IMR-90 (cell line): ENCODE measurements around the gene SLC25A44. TPM values are rescaled to one million over a fixed set of nuclear protein-coding genes. Genes with fewer than 3 reads are reported as not detected.

Experiments used
- ATAC-seq: fragments of 200-7000 bp; cut with Tn5 transposase; 2 replicates; pipeline ENCODE4 v1.9.1; 2020; ENCODE audit warnings: low read depth, mild to moderate bottlenecking, moderate library complexity
- BruUV-seq: library from RNA; stranded (reverse); fragments of 400-500 nt; replicated peaks from 2 replicates; lab custom pipeline; 2021; lab: Mats Ljungman, UMichigan
- CTCF ChIA-PET: fragments of 300-600 bp; formaldehyde crosslinking; extraction: SDS; loops from one replicate; lab custom pipeline; 2021; ENCODE audit warnings: antibody characterized with exemption; lab: Yijun Ruan, JAX
- POLR2A ChIA-PET: fragments of 300-600 bp; sonication (Branson Sonifier 250); formaldehyde crosslinking; loops from one replicate; lab custom pipeline; 2022; ENCODE audit warnings: antibody characterized with exemption; ENCODE audit not compliant: unreplicated experiment; lab: Charles Lee
- DNase-seq: peaks from one replicate; pipeline ENCODE4 v3.0.0; 2013
- H2AFZ ChIP-seq: replicated peaks from 2 replicates; pipeline ENCODE3; 2013; ENCODE audit warnings: low read length, mild to moderate bottlenecking; ENCODE audit not compliant: poor library complexity
- H2AK5ac ChIP-seq: 2 replicates; pipeline ENCODE4 v1.6.1; 2013; ENCODE audit warnings: low read depth, low read length, inconsistent platforms
- H2AK9ac ChIP-seq: replicated peaks from 2 replicates; pipeline ENCODE3; 2013; ENCODE audit warnings: mild to moderate bottlenecking, low read depth, low read length, moderate library complexity; ENCODE audit not compliant: poor library complexity
- H2BK120ac ChIP-seq: 2 replicates; pipeline ENCODE4 v1.6.1; 2013; ENCODE audit warnings: low read depth, low read length, inconsistent platforms
- H2BK15ac ChIP-seq: 3 replicates; pipeline ENCODE4 v1.6.1; 2013; ENCODE audit warnings: low read depth, low read length, inconsistent platforms
- H2BK20ac ChIP-seq: 2 replicates; pipeline ENCODE4 v1.6.1; 2013; ENCODE audit warnings: low read depth, mild to moderate bottlenecking, inconsistent platforms, low read length, moderate library complexity
- H2BK5ac ChIP-seq: 2 replicates; pipeline ENCODE4 v1.6.1; 2013; ENCODE audit warnings: mild to moderate bottlenecking, low read depth, low read length, inconsistent platforms; ENCODE audit not compliant: poor library complexity, severe bottlenecking
- H3K14ac ChIP-seq: replicated peaks from 2 replicates; pipeline ENCODE4 v1.6.1; 2013; ENCODE audit warnings: low read depth, low read length, inconsistent platforms
- H3K18ac ChIP-seq: 2 replicates; pipeline ENCODE4 v1.6.1; 2013; ENCODE audit warnings: low read depth, low read length, control low read depth
- H3K23ac ChIP-seq: 2 replicates; pipeline ENCODE4 v1.6.1; 2013; ENCODE audit warnings: low read depth, low read length, inconsistent platforms
- H3K27ac ChIP-seq: 2 replicates; pipeline ENCODE4 v1.5.1; 2013; ENCODE audit warnings: mild to moderate bottlenecking, control low read depth, low read length; ENCODE audit not compliant: insufficient read depth
- H3K27me3 ChIP-seq: 2 replicates; pipeline ENCODE4 v1.6.1; 2013; ENCODE audit warnings: low read length; ENCODE audit not compliant: control insufficient read depth, insufficient read depth
- H3K36me3 ChIP-seq: 2 replicates; pipeline ENCODE4 v1.6.1; 2013; ENCODE audit warnings: low read length, mixed read lengths; ENCODE audit not compliant: control insufficient read depth, insufficient read depth
- H3K4ac ChIP-seq: 2 replicates; pipeline ENCODE4 v1.6.1; 2013; ENCODE audit warnings: low read depth, low read length, inconsistent platforms
- H3K4me1 ChIP-seq: 2 replicates; pipeline ENCODE4 v1.6.1; 2013; ENCODE audit warnings: low read length, mixed read lengths; ENCODE audit not compliant: control insufficient read depth, insufficient read depth
- H3K4me2 ChIP-seq: 2 replicates; pipeline ENCODE4 v1.6.1; 2013; ENCODE audit warnings: low read depth, mild to moderate bottlenecking, control low read depth, low read length, moderate library complexity
- H3K4me3 ChIP-seq: 2 replicates; pipeline ENCODE4 v1.5.1; 2013; ENCODE audit warnings: low read depth, mild to moderate bottlenecking, control low read depth, low read length, moderate library complexity; ENCODE audit not compliant: insufficient read depth
- H3K56ac ChIP-seq: 2 replicates; pipeline ENCODE4 v1.6.1; 2013; ENCODE audit warnings: low read length, inconsistent platforms; ENCODE audit not compliant: insufficient read depth; ENCODE audit errors: extremely low read depth
- H3K79me1 ChIP-seq, 2 experiments: 2 replicates each; pipeline ENCODE4 v1.6.1; 2013; ENCODE audit warnings: low read length in 2 of 2, inconsistent platforms in 1 of 2, low read depth in 1 of 2
- H3K9ac ChIP-seq: 2 replicates; pipeline ENCODE4 v1.6.1; 2013; ENCODE audit warnings: low read depth, low read length, control low read depth
- H3K9me1 ChIP-seq: 2 replicates; pipeline ENCODE4 v1.6.1; 2013; ENCODE audit warnings: low read length, inconsistent platforms; ENCODE audit not compliant: insufficient read depth
- H3K9me3 ChIP-seq: 2 replicates; pipeline ENCODE4 v1.6.1; 2013; ENCODE audit warnings: low read length; ENCODE audit not compliant: control insufficient read depth, insufficient read depth
- H4K20me1 ChIP-seq: 2 replicates; pipeline ENCODE4 v1.6.1; 2013; ENCODE audit warnings: low read length, inconsistent platforms; ENCODE audit not compliant: insufficient read depth
- H4K5ac ChIP-seq: 2 replicates; pipeline ENCODE4 v1.6.1; 2013; ENCODE audit warnings: mild to moderate bottlenecking, low read depth, low read length, control low read depth
- H4K8ac ChIP-seq, 2 experiments: 2 replicates each; pipeline ENCODE4 v1.6.1; 2013; ENCODE audit warnings: low read depth in 2 of 2, low read length in 2 of 2, control low read depth in 1 of 2, inconsistent platforms in 1 of 2
- H4K91ac ChIP-seq: 2 replicates; pipeline ENCODE4 v1.6.1; 2013; ENCODE audit warnings: low read depth, low read length, inconsistent platforms; ENCODE audit not compliant: insufficient read depth
- BHLHE40 ChIP-seq: fragments of 150-350 bp; IDR thresholded peaks from 2 replicates; pipeline ENCODE4 v1.6.1; 2016; ENCODE audit warnings: mild to moderate bottlenecking, low read depth, low read length
- CEBPB ChIP-seq: IDR thresholded peaks from 2 replicates; pipeline ENCODE4 v1.6.1; 2012; ENCODE audit warnings: low read depth, low read length, improper control_type of control experiment
- FOS ChIP-seq: fragments of 150-350 bp; IDR thresholded peaks from 2 replicates; pipeline ENCODE4 v1.6.1; 2016; ENCODE audit warnings: low read depth, low read length
- MAFK ChIP-seq: IDR thresholded peaks from 2 replicates; pipeline ENCODE4 v1.6.1; 2012; ENCODE audit warnings: low read depth, low read length, improper control_type of control experiment
- MXI1 ChIP-seq: IDR thresholded peaks from 2 replicates; pipeline ENCODE4 v1.6.1; 2012; ENCODE audit warnings: low read depth, mild to moderate bottlenecking, low read length, moderate library complexity, borderline replicate concordance
- WGBS, 2 experiments: methylation state at CpG; one replicate each; pipeline versions ENCODE4 v1.1.5 to v1.1.7; 2013; ENCODE audit warnings: missing lambda C conversion rate in 2 of 2; ENCODE audit not compliant: insufficient read length in 1 of 2; ENCODE audit errors: extremely low coverage in 2 of 2; 5-methylcytosine and 5-hydroxymethylcytosine counted together
- dilution Hi-C: fragments of 300-500 bp; cut with HindIII; formaldehyde crosslinking; loops from one replicate; pipeline ENCODE4 v1.14.3; 2018; ENCODE audit warnings: low sequenced_read_pairs; ENCODE audit not compliant: unreplicated experiment
- in situ Hi-C: fragments of 300-500 bp; cut with MboI; formaldehyde crosslinking; loops from 3 replicates; pipeline ENCODE4 v1.14.3; 2019; ENCODE audit warnings: low sequenced_read_pairs, inconsistent platforms, mixed read lengths
- intact Hi-C: fragments of 100-400 bp; cut with micrococcal nuclease; formaldehyde crosslinking; loops from 2 replicates; pipeline ENCODE4 v1.10.0; 2022
- polyA plus RNA-seq, 3 experiments: library from polyadenylated mRNA; depleted of rRNA; stranded (reverse); fragments of >200 nt; gene quantifications; 2 replicates each; pipeline ENCODE4 v1.2.3, GENCODE V29; 2012; ENCODE audit warnings: low replicate concordance in 1 of 3
- total RNA-seq: library from RNA; depleted of rRNA; stranded (reverse); fragments of >200 nt; gene quantifications from 2 replicates; pipeline ENCODE4 v1.2.3, GENCODE V29; 2012
- TF ChIP-seq, protein P1 (sequence below): fragments of 150-350 bp; IDR thresholded peaks from 2 replicates; pipeline ENCODE4 v1.6.1; 2017; ENCODE audit warnings: mild to moderate bottlenecking, antibody characterized with exemption, low read length, low read depth

SLC25A44 gene
- total and polyA plus RNA-seq, 2 of the 4 experiments (the other 2 are of a cell fraction), result 12.7 to 20.2 TPM

DNA sequence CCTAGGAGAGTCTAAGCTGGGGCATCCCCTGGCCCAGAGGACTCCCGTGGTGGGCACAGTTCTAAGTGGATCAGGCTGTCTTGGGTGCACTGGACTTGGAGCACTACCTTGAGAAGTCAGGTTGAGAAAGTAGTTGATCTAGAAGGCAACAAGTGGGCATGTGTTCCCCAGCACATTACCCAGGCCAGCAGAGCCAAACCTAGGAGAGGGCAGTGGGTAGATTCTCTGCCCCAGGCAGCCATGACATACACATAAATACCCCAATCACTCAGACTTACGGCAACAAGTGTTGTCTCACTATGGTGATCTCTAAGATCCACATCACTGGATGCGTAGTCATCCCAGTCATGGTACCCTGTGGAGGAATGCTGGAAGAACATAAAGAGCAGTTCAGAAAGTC, 17.3 kb downstream of the SLC25A44 start:
- no peak overlapping the region for H3K18ac ChIP-seq
- no peak overlapping the region for H4K8ac ChIP-seq
- H2AK9ac ChIP-seq, result no peak overlapping the region
- no peaks in the 10 kb centered on the region for H3K27me3 ChIP-seq
- H3K4me2 ChIP-seq, result no peak overlapping the region
- 0 out of 2 replicates have a peak, but pooled peaks cover 2% of the 10 kb centered on the region for H3K4me1 ChIP-seq
- no peak overlapping the region for H3K56ac ChIP-seq
- 0 out of 2 replicates have a peak, but pooled peaks cover 5% of the 10 kb centered on the region for H3K9me1 ChIP-seq
- no peak overlapping the region for H3K14ac ChIP-seq
- peaks cover 21% of the 10 kb centered on the region for H3K36me3 ChIP-seq
- H3K27ac ChIP-seq, result no peak overlapping the region
- intact Hi-C loops (no loop called here), in situ Hi-C loops (loop anchor here (5.0 kb wide), 1 partner anchor 49 kb away; no protein-coding TSS in a partner anchor), dilution Hi-C loops (no loop called here)
- H3K23ac ChIP-seq, result no peak overlapping the region
- H3K4me3 ChIP-seq, result no peak overlapping the region
- no peak overlapping the region for H2AK5ac ChIP-seq
- no TSS peak for BruUV-seq
- TF ChIP-seq, protein P1, sequence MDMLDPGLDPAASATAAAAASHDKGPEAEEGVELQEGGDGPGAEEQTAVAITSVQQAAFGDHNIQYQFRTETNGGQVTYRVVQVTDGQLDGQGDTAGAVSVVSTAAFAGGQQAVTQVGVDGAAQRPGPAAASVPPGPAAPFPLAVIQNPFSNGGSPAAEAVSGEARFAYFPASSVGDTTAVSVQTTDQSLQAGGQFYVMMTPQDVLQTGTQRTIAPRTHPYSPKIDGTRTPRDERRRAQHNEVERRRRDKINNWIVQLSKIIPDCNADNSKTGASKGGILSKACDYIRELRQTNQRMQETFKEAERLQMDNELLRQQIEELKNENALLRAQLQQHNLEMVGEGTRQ, result no peak
- TF ChIP-seq MAFK (no peak), FOS (no peak), MXI1 (no peak), CEBPB (no peak), BHLHE40 (no peak)
- ATAC-seq, result no peak
- ChIA-PET POLR2A (no interaction called here), CTCF (no interaction called here)
- no peak overlapping the region for H2BK20ac ChIP-seq
- no peak overlapping the region for H4K5ac ChIP-seq
- H3K4ac ChIP-seq, result no peak overlapping the region
- no peak overlapping the region for H2BK5ac ChIP-seq
- H4K20me1 ChIP-seq, result no peaks in the 10 kb centered on the region
- H3K9ac ChIP-seq, result no peak overlapping the region
- no peak overlapping the region for H2AFZ ChIP-seq
- no peak overlapping the region for H4K91ac ChIP-seq
- H3K9me3 ChIP-seq, result no peaks in the 10 kb centered on the region
- H2BK15ac ChIP-seq, result no peak overlapping the region
- no peak overlapping the region for H2BK120ac ChIP-seq
- no peak for DNase-seq
- no CpG with 5 or more reads among the region's 3 CpGs for WGBS, 2 experiments
- H3K79me1 ChIP-seq, result peaks cover 7 to 43% of the 10 kb centered on the region in 2 experiments
